ENCODE data around the gene PTPRU.

Gene PTPRU

GRCh38 chr1:29245876-29246275, 9.6 kb downstream of the PTPRU start:
- no peak for DNase-seq (ENCODE audit: low read depth in 2 of 2)

- DNase-seq (ENCODE audit: low read depth in 2 of 2), result no peak
These were observed 10.7 kb downstream of the PTPRU start for GRCh38 chr1:29247044-29247443.

- DNase-seq (ENCODE audit: low read depth in 2 of 2), result no peak
These were observed 11.4 kb downstream of the PTPRU start for GRCh38 chr1:29247571-29248273.

- no peak for DNase-seq (ENCODE audit: low read depth in 2 of 2)
These were observed 12.1 kb downstream of the PTPRU start for GRCh38 chr1:29248409-29248808.

GRCh38 chr1:29249170-29249691, 12.9 kb downstream of the PTPRU start:
- DNase-seq (ENCODE audit: low read depth in 2 of 2), result no peak

- no peak for DNase-seq (ENCODE audit: low read depth in 2 of 2)
These were observed 13.7 kb downstream of the PTPRU start for GRCh38 chr1:29249951-29250581.

GRCh38 chr1:29251164-29252124, 15.1 kb downstream of the PTPRU start:
- DNase-seq (ENCODE audit: low read depth in 2 of 2), result no peak

GRCh38 chr1:29253180-29253579, 16.9 kb downstream of the PTPRU start:
- DNase-seq (ENCODE audit: low read depth in 2 of 2), result no peak

- DNase-seq (ENCODE audit: low read depth in 2 of 2), result no peak
These were observed 18.0 kb downstream of the PTPRU start for GRCh38 chr1:29254346-29254745.

GRCh38 chr1:29255134-29255666, 18.9 kb downstream of the PTPRU start:
- no peak for DNase-seq (ENCODE audit: low read depth in 2 of 2)

GRCh38 chr1:29256394-29256793, 20.1 kb downstream of the PTPRU start:
- no peak for DNase-seq (ENCODE audit: low read depth in 2 of 2)

- DNase-seq (ENCODE audit: low read depth in 2 of 2), result no peak
These were observed 20.9 kb downstream of the PTPRU start for GRCh38 chr1:29256979-29257804.

GRCh38 chr1:29258189-29258975, 22.1 kb downstream of the PTPRU start:
- DNase-seq (ENCODE audit: low read depth in 2 of 2), result no peak

GRCh38 chr1:29258976-29259801, 22.9 kb downstream of the PTPRU start:
- no peak for DNase-seq (ENCODE audit: low read depth in 2 of 2)

- no peak for DNase-seq (ENCODE audit: low read depth in 2 of 2)
These were observed 23.6 kb downstream of the PTPRU start for GRCh38 chr1:29259802-29260441.

GRCh38 chr1:29260531-29260930, 24.2 kb downstream of the PTPRU start:
- DNase-seq (ENCODE audit: low read depth in 2 of 2), result no peak

- no peak for DNase-seq (ENCODE audit: low read depth in 2 of 2)
These were observed 28.6 kb downstream of the PTPRU start for GRCh38 chr1:29264773-29265389.

- no peak for DNase-seq (ENCODE audit: low read depth in 2 of 2)
These were observed 30.6 kb downstream of the PTPRU start for GRCh38 chr1:29266912-29267311.
